ENCODE data around the gene EVX2. TPM values are rescaled to one million over a fixed set of nuclear protein-coding genes. Genes with fewer than 3 reads are reported as not detected.

The EVX2 gene
- total RNA-seq, 1 donor from 2014 or later: 1.2 TPM

GRCh38 chr2:176082824-176083751, 674 bp downstream of the EVX2 start:
- no peak for DNase-seq (ENCODE audit: low spot score)

- DNase-seq (ENCODE audit: low spot score): no peak
Observed at GRCh38 chr2:176082525-176082823, 1.3 kb downstream of the EVX2 start.

GRCh38 chr2:176081837-176082524, 1.8 kb downstream of the EVX2 start:
- DNase-seq (ENCODE audit: low spot score): no peak

- DNase-seq (ENCODE audit: low spot score): no peak
Observed at GRCh38 chr2:176081376-176081836, 2.4 kb downstream of the EVX2 start.

- DNase-seq (ENCODE audit: low spot score): no peak
Observed at GRCh38 chr2:176080540-176081375, 3.0 kb downstream of the EVX2 start.

- peak; percentile 52 for DNase-seq (ENCODE audit: low spot score)
Observed at GRCh38 chr2:176079831-176080539, 3.8 kb downstream of the EVX2 start.

- DNase-seq (ENCODE audit: low spot score): no peak
Observed at GRCh38 chr2:176079285-176079830, 4.4 kb downstream of the EVX2 start.

DNA sequence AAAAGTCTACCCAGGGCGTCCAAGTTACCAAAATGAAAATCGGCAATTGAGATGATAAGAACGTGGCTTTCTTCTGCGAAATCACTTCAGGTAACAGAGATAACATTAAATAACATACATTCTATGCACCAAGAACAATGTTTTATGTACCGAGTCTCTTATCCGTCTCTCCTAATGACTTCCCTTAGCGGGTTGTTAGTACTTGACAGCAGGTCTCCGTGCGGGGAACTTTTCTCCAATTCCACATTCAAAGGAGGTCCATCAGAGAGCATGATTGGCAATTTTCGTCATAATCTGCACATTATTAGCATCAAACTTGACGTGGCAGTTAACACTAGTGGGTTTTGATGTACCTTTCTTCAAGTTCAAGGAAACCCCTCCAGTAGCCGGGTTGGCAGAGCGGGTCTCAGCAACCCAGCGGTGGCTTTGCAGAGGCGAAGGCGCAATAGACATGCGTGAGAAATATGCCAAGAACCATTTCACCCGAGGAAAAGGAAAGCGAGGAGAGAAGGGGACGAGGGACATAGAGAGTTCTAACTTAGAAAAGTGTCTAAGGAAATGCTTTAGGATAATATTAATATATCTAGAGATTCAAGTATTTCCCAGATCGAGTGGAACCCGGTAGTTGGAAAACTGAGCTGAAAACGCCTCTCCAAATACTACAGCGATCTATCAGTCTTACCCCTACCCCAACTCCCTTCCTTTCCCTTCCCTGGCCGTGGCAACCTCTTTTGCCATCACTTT, 5.0 kb downstream of the EVX2 start:
- no peak for DNase-seq (ENCODE audit: low spot score)

GRCh38 chr2:176076796-176077195, 7.0 kb downstream of the EVX2 start:
- no peak for DNase-seq (ENCODE audit: low spot score)

DNA sequence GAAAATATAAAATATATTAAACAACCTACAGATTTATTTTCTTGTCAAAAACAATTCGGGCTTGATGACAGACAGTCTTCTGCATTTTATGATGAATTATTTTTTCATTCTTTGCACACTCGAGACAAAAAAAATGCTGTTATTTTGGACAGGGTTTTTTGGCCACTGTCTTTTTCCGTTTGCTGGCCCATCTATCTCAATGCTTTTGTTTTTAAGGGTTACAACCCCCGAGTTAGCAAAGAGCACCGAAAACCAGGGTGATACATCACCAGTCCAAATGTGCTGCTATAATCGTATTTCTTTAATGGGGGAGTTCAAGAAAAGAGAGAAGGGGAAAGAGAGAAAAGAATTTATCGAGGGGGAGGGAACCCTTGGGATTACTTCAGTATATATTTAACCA, 7.7 kb downstream of the EVX2 start:
- DNase-seq (ENCODE audit: low spot score): no peak

DNA sequence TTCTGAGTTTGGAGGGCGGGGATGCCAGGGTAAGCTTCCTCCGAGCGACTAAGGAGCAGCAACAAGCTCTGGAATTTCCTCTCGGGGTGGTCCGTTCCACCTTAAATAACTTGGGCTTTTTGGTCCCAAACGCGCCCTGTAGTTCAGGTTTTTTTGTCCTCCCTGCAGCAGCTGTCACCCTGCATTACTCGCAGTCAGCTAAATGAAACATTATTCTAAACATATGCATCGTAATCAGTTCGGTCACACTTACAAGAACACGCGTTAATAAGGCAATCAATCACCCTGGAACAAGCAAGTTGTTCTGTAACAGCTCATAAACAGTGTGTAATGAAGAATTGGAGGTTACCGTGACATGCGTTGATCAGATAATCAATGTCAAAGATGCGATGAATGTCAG, 8.3 kb downstream of the EVX2 start:
- DNase-seq (ENCODE audit: low spot score): peak; percentile 38

DNA sequence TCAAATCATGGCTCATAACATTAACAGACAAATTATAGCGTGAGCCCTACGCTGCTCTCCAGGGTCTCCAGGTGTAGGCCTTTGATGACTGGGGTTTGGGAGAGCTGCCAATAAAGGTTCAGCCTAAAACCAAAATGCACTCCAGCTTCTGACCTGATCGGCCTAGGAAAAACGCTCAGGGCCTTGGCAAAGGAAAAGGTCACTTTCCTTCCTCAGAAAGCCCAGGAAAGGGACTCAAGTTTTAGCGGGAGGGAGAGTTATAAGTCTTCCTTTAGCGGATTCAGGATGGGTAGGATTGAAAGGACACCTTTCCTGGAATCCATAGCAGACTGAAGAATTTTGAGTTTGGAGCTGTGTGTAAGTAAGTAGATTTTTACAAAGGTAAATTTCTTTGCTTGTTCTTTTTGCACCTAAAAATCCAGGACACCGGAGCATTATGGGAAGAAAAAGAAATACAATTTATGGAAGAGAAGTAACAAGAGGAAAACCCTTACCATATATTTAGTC, 8.8 kb downstream of the EVX2 start:
- DNase-seq (ENCODE audit: low spot score): no peak

DNA sequence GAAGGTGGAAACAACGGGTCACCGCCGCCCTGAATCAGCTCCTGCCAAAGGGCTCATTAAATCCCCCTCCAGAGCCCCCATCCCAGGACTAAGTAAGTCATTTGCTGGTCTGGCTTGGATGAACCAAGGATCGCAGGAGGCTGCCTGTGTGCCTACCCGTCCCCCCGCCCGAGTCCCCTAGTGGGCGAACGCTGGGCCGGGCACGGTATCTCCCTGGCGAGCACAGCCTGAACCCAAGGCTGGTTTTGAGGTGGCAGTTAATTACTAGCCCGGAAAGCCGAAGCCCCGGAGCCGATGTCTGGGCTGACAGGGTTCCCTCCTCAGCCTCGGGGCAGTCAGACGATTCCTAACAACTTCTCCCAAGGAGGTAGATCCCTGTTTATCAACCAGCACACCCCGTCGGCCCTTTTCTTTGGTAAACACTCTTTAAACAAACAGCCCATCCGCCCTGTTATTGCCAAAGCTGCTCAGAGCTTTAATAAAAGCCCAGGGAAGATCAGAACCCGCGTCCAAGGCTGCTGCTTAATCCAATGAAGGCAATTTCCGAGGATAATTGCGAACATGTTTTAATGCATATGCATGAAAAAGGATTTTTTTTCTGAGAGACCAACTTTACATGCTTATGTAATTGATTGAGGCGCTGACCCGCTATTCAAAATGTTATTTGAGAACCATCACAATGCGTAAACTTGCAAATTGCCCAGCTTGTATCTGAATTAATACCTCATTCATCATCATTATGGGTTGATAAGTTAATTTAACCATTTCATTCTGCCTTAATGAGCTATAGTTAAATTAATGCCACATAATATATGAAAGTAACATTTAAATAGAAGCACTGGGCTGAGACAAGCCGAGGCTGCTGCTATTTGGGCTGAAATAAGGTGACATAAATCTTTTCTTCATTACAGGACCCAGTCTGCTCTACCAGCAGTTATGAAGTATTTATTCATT, 10.5 kb downstream of the EVX2 start:
- no peak for DNase-seq (ENCODE audit: low spot score)

GRCh38 chr2:176072292-176072669, 11.5 kb downstream of the EVX2 start:
- no peak for DNase-seq (ENCODE audit: low spot score)

GRCh38 chr2:176071330-176072291, 12.2 kb downstream of the EVX2 start:
- DNase-seq (ENCODE audit: low spot score): no peak

- no peak for DNase-seq (ENCODE audit: low spot score)
Observed at GRCh38 chr2:176068419-176068832, 15.3 kb downstream of the EVX2 start.

DNA sequence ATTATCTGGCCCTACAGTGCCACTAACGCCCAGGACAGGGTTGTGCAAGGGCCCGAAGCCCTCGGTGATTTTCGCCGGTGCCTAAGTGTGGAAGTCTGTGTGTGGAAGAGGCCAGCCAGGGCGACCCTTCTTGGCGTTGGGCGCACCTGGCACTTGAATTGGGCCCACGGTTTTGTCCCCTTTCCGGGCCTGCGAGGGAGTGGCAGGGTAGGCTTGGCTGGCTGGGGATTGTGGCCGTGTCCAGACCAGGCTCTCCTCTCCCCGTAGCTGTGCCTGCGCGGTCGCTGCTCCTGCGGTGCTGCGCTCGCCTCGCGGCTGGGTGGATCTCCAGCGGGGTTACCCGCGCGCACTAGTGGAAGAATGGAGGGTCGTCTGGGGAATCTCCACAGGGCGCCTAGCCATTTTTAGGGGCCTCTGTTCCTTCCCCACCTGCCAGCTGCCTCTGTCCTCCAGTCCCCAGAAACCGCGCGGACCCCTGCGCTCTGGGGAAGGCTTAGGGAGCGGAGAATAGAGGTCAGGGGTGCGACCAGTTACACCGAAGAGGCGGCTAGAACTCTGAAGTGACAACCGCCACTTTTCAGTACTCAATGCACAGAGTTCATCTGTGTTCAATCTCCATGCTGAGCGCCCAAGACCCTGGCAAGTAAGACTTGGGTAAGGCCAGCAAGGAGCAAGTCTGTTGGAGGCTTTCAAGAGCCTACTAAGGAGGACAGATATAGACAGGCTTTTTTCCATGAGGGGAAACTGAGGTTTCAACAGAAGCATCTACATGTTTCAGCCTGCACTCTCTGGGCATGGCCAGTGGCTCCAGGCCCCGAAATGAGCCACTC, 16.0 kb downstream of the EVX2 start:
- no peak for DNase-seq (ENCODE audit: low spot score)
